ENCODE data around the gene FAM228B. TPM values are rescaled to one million over a fixed set of nuclear protein-coding genes. Genes with fewer than 3 reads are reported as not detected.

Gene FAM228B
- total RNA-seq, 1 experiment from 2014 or later = 16.8 TPM

DNA sequence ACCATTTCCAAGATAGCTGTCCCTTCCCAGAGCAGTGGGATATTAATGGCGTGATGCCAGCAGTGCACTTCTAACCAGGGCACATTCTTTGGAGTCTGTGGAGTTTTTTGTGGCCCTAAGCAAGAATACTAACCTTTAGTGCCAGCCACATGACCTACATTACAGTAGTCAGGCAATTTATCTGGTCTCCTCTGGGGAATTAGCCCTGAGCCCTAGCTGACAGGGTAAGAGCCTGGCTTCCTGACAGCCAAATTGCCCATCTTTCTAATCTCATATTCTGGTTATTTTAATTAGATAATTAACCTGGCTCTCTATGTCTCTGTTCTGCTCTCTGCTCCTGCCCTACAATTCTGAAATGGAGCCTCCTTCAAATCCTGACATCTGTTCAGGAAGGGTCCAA is 5.4 kb upstream of the FAM228B start:
- no peaks in the 10 kb centered on the region for H3K79me2 ChIP-seq (ENCODE audit: low read depth)
- peaks cover under 1% of the 10 kb centered on the region; the same call in 1 of the 2 replicates for H3K4me1 ChIP-seq (replicated peaks; ENCODE audit: insufficient read depth)
- H3K4me3 ChIP-seq = no peak overlapping the region
- H3K4me2 ChIP-seq = no peak overlapping the region
- ChIA-PET POLR2A (ENCODE audit: unreplicated experiment) (no interaction called here), CTCF (no interaction called here)
- peaks cover 14% of the 10 kb centered on the region; the same call in 1 of the 2 replicates for H3K9me3 ChIP-seq (ENCODE audit: insufficient read depth, low read depth)
- no TSS peak for BruUV-seq (replicated peaks)
- intact Hi-C loops (cut with micrococcal nuclease; ENCODE audit: unreplicated experiment) = no loop called here
- H3K9me2 ChIP-seq (ENCODE audit: insufficient read depth) = no peaks in the 10 kb centered on the region
- TF ChIP-seq EZH2 (IDR thresholded peaks at IDR 0.05; ENCODE audit: low read depth) = no peak
- TF ChIP-seq, protein P1, sequence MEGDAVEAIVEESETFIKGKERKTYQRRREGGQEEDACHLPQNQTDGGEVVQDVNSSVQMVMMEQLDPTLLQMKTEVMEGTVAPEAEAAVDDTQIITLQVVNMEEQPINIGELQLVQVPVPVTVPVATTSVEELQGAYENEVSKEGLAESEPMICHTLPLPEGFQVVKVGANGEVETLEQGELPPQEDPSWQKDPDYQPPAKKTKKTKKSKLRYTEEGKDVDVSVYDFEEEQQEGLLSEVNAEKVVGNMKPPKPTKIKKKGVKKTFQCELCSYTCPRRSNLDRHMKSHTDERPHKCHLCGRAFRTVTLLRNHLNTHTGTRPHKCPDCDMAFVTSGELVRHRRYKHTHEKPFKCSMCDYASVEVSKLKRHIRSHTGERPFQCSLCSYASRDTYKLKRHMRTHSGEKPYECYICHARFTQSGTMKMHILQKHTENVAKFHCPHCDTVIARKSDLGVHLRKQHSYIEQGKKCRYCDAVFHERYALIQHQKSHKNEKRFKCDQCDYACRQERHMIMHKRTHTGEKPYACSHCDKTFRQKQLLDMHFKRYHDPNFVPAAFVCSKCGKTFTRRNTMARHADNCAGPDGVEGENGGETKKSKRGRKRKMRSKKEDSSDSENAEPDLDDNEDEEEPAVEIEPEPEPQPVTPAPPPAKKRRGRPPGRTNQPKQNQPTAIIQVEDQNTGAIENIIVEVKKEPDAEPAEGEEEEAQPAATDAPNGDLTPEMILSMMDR (conservative IDR thresholded peaks at IDR 0.05) = no peak
- no peaks in the 10 kb centered on the region for H3K36me3 ChIP-seq (ENCODE audit: low read depth)
- no peaks in the 10 kb centered on the region for H3K27me3 ChIP-seq (ENCODE audit: insufficient read depth, low read depth)
- DNase-seq = no peak
- no peak overlapping the region for H3K27ac ChIP-seq
- H3F3A ChIP-seq (ENCODE audit: insufficient read depth, low read depth) = peaks cover 20% of the 10 kb centered on the region; the same call in 1 of the 2 replicates
- H4K20me1 ChIP-seq (ENCODE audit: insufficient read depth) = no peaks in the 10 kb centered on the region
- no peak overlapping the region for H2AFZ ChIP-seq

DNA sequence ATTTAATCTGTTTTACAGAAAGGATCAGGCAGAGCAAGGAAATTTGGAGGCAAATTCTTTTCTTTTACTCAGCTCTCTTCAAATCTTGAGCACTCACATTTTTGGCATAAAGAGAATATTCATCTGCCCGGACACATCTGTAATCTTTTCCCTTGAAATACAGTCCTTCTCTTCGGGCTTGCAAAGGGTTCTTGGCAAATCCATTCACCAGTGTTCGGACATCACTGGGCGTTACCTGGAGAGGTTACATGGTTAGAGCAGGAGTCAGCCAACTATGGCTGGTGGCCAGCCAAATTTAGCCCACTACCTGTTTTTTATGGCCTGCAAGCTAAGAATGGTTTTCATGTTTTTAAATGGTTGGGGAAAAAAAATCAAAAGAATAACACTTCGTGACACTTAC is 2.2 kb upstream of the FAM228B start:
- CTCF ChIA-PET = no interaction called here
- DNase-seq = no peak
- BruUV-seq (replicated peaks) = no TSS peak
- Histone ChIP-seq H3K4me1 (replicated peaks; ENCODE audit: insufficient read depth) (peaks cover 8% of the 10 kb centered on the region; the same call in 1 of the 2 replicates), H3K4me3 (no peak overlapping the region), H3K4me2 (no peak overlapping the region), H2AFZ (no peak overlapping the region), H3K79me2 (ENCODE audit: low read depth) (no peaks in the 10 kb centered on the region), H3K9me2 (ENCODE audit: insufficient read depth) (no peaks in the 10 kb centered on the region), H3K27ac (no peak overlapping the region), H3K27me3 (ENCODE audit: insufficient read depth, low read depth) (no peaks in the 10 kb centered on the region), H4K20me1 (ENCODE audit: insufficient read depth) (no peaks in the 10 kb centered on the region), H3K9me3 (ENCODE audit: insufficient read depth, low read depth) (no peaks in the 10 kb centered on the region), H3K36me3 (ENCODE audit: low read depth) (no peaks in the 10 kb centered on the region), H3F3A (ENCODE audit: insufficient read depth, low read depth) (peaks cover 12% of the 10 kb centered on the region; the same call in 1 of the 2 replicates)
- POLR2A ChIA-PET (ENCODE audit: unreplicated experiment) = interaction anchor here (0.6 to 0.7 kb wide), 2 partner anchors 243 to 607 kb away, joined by 5 to 8 read pairs; no protein-coding TSS in a partner anchor
- intact Hi-C loops (cut with micrococcal nuclease; ENCODE audit: unreplicated experiment) = no loop called here
- TF ChIP-seq, protein P1 (conservative IDR thresholded peaks at IDR 0.05) = no peak
- TF ChIP-seq EZH2 (IDR thresholded peaks at IDR 0.05; ENCODE audit: low read depth) = no peak

DNA sequence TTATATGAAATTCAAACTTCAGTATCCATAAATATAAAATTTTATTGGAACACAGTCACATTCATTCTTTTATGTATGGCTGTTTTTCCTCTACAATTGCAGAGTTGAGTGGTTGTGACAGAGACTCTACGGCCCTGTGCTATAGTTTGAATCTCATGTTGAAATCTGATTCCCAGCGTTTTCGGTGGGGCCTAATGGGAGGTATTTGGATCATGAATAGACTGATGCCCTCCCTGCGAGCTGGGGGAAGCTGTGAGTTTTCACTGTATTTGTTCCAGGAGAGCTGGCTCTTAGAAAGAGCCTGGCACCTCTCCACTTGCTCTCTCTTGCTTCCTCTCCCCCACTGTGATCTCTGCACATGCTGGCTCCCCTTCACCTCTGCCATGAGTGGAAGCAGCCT is 1.8 kb upstream of the FAM228B start:
- no TSS peak for BruUV-seq (replicated peaks)
- Histone ChIP-seq H3K9me2 (ENCODE audit: insufficient read depth) (no peaks in the 10 kb centered on the region), H3K27ac (no peak overlapping the region), H3K27me3 (ENCODE audit: insufficient read depth, low read depth) (no peaks in the 10 kb centered on the region), H4K20me1 (ENCODE audit: insufficient read depth) (no peaks in the 10 kb centered on the region), H3K4me3 (no peak overlapping the region), H2AFZ (no peak overlapping the region), H3K79me2 (ENCODE audit: low read depth) (no peaks in the 10 kb centered on the region), H3F3A (ENCODE audit: insufficient read depth, low read depth) (peaks cover 12% of the 10 kb centered on the region; the same call in 1 of the 2 replicates), H3K4me1 (replicated peaks; ENCODE audit: insufficient read depth) (peaks cover 8% of the 10 kb centered on the region; the same call in 1 of the 2 replicates), H3K36me3 (ENCODE audit: low read depth) (no peaks in the 10 kb centered on the region), H3K4me2 (no peak overlapping the region), H3K9me3 (ENCODE audit: insufficient read depth, low read depth) (no peaks in the 10 kb centered on the region)
- DNase-seq = no peak
- intact Hi-C loops (cut with micrococcal nuclease; ENCODE audit: unreplicated experiment) = no loop called here
- no peak for TF ChIP-seq EZH2 (IDR thresholded peaks at IDR 0.05; ENCODE audit: low read depth)
- TF ChIP-seq, protein P1 (conservative IDR thresholded peaks at IDR 0.05) = no peak
- POLR2A ChIA-PET (ENCODE audit: unreplicated experiment) = interaction anchor here (0.6 kb wide), 1 partner anchor 242 kb away, joined by 8 read pairs; no protein-coding TSS in a partner anchor
- CTCF ChIA-PET = no interaction called here

All from PC-9 (cell line).